Cardiac fibroblast (primary cell): ENCODE data around the gene SIK3.

Source experiments
- DNase-seq, 2 donors: peaks; one replicate each; pipeline versions ENCODE4 v3.0.0 to v3.0.0-alpha.2; 2010; ENCODE audit warnings: low read depth in 2 of 2
- H3K4me3 ChIP-seq, 2 donors: replicated peaks in 1 of 2; 1 replicate in 1 of 2; 2 replicates in 1 of 2; pipeline ENCODE4 v1.5.1; 2011; ENCODE audit warnings: low read depth in 2 of 2, low read length in 2 of 2, mild to moderate bottlenecking in 2 of 2, moderate library complexity in 1 of 2
- TF ChIP-seq, protein P1 (sequence below): IDR thresholded peaks from one replicate; pipeline ENCODE4 v1.5.1; 2011; ENCODE audit warnings: low read depth, mild to moderate bottlenecking, low read length, inconsistent platforms

Gene SIK3

DNA sequence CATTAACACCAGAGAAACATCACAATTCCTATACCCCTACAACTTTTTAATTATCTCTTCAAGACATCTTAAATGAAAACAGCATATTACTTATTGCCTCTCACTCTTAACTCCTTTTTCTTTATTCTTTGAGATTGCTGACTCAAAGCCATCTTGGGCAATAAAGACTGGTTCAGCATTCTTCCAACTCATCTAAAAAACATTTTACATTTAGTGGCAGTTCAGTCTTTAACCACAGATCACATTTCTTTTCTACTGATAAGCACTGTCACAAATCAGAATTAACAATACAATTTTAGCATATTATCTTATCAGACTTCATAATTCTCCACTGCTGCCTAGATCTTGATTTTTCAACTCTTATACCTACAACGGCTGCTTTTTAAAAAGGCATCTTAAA lies 34.0 kb downstream of the SIK3 start:
- peak; percentile 47 to 64 for DNase-seq
- H3K4me3 ChIP-seq = no peak overlapping the region
- TF ChIP-seq, protein P1, sequence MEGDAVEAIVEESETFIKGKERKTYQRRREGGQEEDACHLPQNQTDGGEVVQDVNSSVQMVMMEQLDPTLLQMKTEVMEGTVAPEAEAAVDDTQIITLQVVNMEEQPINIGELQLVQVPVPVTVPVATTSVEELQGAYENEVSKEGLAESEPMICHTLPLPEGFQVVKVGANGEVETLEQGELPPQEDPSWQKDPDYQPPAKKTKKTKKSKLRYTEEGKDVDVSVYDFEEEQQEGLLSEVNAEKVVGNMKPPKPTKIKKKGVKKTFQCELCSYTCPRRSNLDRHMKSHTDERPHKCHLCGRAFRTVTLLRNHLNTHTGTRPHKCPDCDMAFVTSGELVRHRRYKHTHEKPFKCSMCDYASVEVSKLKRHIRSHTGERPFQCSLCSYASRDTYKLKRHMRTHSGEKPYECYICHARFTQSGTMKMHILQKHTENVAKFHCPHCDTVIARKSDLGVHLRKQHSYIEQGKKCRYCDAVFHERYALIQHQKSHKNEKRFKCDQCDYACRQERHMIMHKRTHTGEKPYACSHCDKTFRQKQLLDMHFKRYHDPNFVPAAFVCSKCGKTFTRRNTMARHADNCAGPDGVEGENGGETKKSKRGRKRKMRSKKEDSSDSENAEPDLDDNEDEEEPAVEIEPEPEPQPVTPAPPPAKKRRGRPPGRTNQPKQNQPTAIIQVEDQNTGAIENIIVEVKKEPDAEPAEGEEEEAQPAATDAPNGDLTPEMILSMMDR = no peak

DNA sequence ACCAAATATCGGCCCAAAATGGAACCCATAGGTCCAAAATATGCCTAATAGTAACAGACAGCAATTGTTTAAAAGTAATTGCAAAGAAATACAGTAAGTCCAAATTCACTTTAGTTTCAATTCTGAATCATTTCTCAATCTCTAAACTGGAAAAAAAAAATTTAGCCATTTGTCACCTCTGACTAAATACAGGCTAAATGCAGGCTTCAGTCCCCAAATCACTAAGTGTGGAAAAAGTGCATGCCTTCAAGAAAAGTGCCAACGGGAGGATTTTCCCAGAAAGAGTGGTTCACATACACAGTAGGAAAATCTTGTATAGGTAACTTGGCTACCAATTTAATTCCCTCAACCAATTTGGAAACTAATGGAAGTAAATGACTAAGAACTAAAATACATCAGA lies 35.7 kb downstream of the SIK3 start:
- TF ChIP-seq, protein P1 = no peak
- DNase-seq = no peak
- no peak overlapping the region for H3K4me3 ChIP-seq

DNA sequence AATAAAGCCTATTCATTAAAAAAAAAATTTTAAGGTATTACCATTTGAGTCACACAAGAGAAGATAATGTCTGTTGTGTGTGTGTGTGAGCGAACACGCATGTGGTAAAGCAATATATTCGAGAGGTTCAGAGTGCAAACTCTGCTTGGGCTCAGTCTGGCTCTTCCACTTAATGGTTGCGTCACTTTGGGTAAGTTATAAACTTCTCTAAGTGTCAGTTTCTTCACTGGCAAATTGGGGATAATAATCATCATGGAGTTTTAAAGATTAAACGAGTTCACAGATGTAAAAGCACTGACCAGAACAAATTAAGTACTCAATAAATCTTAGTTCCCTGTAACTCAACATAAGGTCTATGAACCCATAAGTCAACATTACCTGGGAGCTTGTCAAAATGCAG lies 37.0 kb downstream of the SIK3 start:
- TF ChIP-seq, protein P1 = no peak
- no peak overlapping the region for H3K4me3 ChIP-seq
- DNase-seq = no peak

DNA sequence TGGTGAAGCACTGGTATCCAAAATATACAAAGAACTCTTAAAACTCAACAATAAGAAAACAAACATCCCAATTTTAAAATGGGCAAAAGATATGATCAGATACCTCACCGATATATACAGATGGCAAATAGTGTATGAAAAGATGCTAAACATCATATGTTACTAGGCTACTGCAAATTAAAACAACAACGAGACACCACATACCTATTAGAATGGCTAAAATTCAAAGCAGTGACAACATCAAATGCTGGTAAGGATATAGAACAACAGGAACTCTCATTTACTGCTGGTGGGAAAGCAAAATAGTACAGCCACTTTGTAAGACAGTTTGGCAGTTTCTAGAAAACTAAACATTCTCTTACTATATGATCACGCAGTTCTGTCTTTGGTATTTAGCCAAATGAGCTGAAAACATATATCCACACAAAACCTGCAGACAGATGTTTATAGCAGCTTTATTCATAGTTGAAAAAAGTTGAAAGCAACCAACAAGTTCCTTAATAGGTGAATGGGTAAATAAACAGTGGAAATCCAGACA lies 38.5 kb downstream of the SIK3 start:
- TF ChIP-seq, protein P1 = no peak
- no peak overlapping the region for H3K4me3 ChIP-seq
- no peak for DNase-seq

DNA sequence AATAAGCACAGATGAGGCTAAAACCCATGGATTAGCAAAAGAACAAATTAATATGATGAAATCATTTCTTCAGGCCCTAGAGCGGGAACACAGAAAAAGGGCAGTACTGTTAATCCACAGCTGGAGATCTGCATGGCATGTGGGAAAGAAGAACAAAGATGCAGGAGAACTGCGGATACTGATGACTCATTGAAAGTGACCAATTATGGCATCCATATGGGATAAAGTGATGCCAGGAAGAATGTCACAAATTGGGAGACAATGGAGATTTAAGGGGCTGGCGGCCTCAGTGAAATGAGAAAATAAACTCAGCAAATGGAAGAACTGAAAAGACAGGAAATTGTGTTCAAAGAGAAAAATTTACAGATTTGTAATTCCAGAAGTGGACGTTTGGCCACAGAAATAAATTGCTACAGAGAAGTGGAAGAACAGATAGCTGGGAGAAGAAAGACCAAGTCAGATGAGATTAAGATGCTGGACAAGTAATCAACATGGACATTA lies 39.4 kb downstream of the SIK3 start:
- DNase-seq = peak; percentile 66 to 74
- TF ChIP-seq, protein P1 = no peak

DNA sequence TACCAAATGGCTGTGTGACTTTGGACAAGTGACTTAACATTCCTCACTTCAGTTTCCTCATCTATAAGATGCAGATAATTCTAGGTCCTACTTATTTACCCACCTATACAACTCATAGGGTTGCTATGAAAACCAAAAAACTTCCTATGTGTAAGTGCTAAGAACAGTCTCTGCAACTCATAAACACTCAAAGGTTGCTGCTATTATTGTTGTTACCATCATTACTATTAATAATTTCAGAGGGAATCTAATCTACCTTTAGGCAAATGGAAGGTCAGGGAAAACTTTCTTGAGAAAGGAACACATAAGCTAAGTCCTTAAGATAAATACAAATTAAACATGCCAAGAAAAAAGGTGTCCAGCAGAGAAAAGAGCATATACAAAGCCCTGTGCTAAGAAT lies 40.5 kb downstream of the SIK3 start:
- TF ChIP-seq, protein P1 = no peak

More for the DNA sequence above, 39.4 kb downstream of the SIK3 start:
- H3K4me3 ChIP-seq = no peak overlapping the region

DNA sequence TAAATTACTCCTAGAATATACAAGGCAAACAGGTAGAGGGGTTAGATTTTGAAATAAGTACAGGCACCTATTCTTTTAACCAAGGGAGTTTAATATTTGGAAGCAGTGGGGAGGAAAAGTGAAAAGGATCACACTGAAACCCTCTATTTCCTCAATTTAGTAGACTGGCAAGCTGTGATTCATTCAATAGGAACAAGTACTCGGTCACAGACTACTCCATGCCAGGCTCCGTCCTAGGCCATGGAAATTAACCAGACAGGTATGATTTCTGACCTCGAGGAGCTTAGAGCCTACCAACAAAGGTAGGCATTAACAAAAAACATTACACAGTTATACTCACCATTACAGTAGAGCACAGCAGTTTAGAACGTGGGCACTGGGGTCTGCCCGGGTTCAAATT lies 40.9 kb downstream of the SIK3 start:
- TF ChIP-seq, protein P1 = no peak
- DNase-seq = no peak
- H3K4me3 ChIP-seq = no peak overlapping the region

More for the DNA sequence above, 40.5 kb downstream of the SIK3 start:
- no peak for DNase-seq
- no peak overlapping the region for H3K4me3 ChIP-seq
